Measurements from ENCODE around the gene ASCC2.
A peak's percentile ranks its signal among the peaks of the same experiment; 100 is the strongest.
"Not testable (repeated sequence)": the region's sequence is repeated elsewhere in the genome, so short reads cannot be mapped to it uniquely, and the experiment has no call there.

Gene ASCC2

DNA sequence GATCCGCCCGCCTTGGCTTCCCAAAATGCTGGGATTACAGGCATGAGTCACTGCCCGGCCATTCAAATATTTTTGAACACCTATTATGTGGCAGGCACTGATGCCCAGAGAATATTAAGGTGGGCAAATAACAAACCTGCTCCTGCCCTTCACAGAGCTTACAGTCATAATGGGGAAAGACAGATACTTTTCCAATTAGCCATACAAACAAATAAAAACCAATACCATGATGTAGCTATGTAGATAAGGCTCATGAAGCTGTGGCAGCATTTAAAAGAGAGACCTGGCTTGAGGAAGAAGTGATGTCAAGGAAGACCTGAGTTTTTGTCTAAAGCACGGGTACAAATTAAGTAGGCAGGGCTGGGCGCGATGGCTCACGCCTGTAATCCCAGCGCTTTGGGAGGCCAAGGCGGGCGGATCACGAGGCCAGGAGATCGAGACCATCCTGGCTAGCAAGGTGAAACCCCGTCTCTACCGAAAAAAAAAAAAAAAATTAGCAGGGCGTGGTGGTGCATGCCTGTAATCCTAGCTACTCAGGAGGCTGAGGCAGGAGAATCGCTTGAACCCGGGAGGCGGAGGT lies 1.2 kb downstream of the ASCC2 start:
- H3K4me3 Mint-ChIP-seq = peak overlapping the region; percentile 89

GRCh38 chr22:29834046-29834445 lies 4.0 kb downstream of the ASCC2 start:
- Mint-ChIP-seq H3K4me3 (no peak overlapping the region), H3K36me3 (ENCODE audit: low read depth) (peaks cover 45% of the 10 kb centered on the region), H3K4me1 (ENCODE audit: low read depth) (peaks cover 40% of the 10 kb centered on the region), H3K27me3 (no peaks in the 10 kb centered on the region), H3K27ac (no peak overlapping the region), H3K9me3 (no peaks in the 10 kb centered on the region)

More for the DNA sequence above, 1.2 kb downstream of the ASCC2 start:
- H3K9me3 Mint-ChIP-seq, H3K27me3 Mint-ChIP-seq: not testable (repeated sequence)
- Mint-ChIP-seq H3K4me1 (ENCODE audit: low read depth) (peaks cover 35% of the 10 kb centered on the region), H3K27ac (peak overlapping the region; percentile 61), H3K36me3 (ENCODE audit: low read depth) (peaks cover 25% of the 10 kb centered on the region)

DNA sequence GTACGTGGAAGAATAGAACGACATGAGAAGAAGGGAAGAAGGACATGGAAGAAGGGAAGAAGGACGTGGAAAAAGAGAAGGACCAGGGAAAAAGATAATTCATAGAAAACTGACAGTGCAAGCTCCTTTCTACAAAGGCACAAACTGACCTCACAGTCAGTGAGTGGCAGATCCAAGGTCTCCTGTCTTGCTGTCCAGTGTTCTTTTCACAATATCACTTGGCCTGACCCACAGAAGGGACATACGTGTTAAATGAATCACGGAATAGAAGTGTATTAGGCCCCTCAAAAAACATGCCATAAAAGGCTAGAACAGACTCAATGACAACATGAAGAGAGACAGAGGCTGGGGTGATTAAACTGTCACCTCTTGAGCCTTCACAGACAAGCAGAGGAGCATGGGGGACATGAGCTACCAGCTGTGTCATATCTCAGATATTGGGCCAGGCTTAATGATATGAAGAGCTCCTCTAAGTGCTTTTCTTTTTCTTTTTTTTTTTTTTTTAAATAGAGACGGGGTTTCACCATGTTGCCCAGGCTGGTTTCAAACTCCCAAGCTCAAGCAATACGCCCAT lies 4.6 kb downstream of the ASCC2 start:
- peaks cover 48% of the 10 kb centered on the region for H3K36me3 Mint-ChIP-seq (ENCODE audit: low read depth)
- H3K9me3 Mint-ChIP-seq = no peaks in the 10 kb centered on the region
- no peaks in the 10 kb centered on the region for H3K27me3 Mint-ChIP-seq
- no peak overlapping the region for H3K27ac Mint-ChIP-seq
- no peak overlapping the region for H3K4me3 Mint-ChIP-seq
- H3K4me1 Mint-ChIP-seq (ENCODE audit: low read depth) = peaks cover 34% of the 10 kb centered on the region

DNA sequence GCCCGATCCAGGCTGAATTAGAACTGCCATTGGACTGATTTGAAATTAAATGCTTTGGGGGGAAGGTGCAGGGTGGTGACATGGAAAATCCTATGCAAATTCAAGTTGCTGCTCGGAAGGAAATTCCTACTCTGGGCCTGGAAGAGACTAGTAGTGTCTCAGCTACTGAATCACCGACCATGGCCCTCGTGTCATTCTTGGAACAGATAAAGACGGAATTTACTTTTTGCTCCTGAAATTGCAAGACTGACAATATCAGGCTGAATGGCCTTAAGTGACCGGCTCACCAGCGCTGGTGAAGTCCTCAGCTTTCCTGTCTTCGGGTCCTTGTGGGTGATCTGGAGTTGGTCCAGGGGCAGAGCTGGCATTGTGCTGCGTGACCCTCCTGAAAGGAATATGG lies 6.1 kb downstream of the ASCC2 start:
- peaks cover 61% of the 10 kb centered on the region for H3K36me3 Mint-ChIP-seq (ENCODE audit: low read depth)
- H3K27me3 Mint-ChIP-seq = no peaks in the 10 kb centered on the region
- peaks cover 22% of the 10 kb centered on the region for H3K4me1 Mint-ChIP-seq (ENCODE audit: low read depth)
- no peak overlapping the region for H3K27ac Mint-ChIP-seq
- H3K4me3 Mint-ChIP-seq = no peak overlapping the region
- no peaks in the 10 kb centered on the region for H3K9me3 Mint-ChIP-seq

GRCh38 chr22:29831186-29831921 lies 6.7 kb downstream of the ASCC2 start:
- Mint-ChIP-seq H3K9me3 (no peaks in the 10 kb centered on the region), H3K4me1 (ENCODE audit: low read depth) (peaks cover 16% of the 10 kb centered on the region), H3K27me3 (no peaks in the 10 kb centered on the region), H3K27ac (no peak overlapping the region), H3K4me3 (no peak overlapping the region), H3K36me3 (ENCODE audit: low read depth) (peaks cover 61% of the 10 kb centered on the region)

GRCh38 chr22:29830585-29830984 lies 7.5 kb downstream of the ASCC2 start:
- Mint-ChIP-seq H3K9me3 (no peaks in the 10 kb centered on the region), H3K36me3 (ENCODE audit: low read depth) (peaks cover 58% of the 10 kb centered on the region), H3K27ac (peak overlapping the region; percentile 51), H3K27me3 (no peaks in the 10 kb centered on the region), H3K4me3 (no peak overlapping the region), H3K4me1 (ENCODE audit: low read depth) (peaks cover 9% of the 10 kb centered on the region)

- not testable (repeated sequence) for H3K27ac Mint-ChIP-seq; H3K27me3 Mint-ChIP-seq; H3K4me1 Mint-ChIP-seq (ENCODE audit: low read depth); H3K9me3 Mint-ChIP-seq; H3K4me3 Mint-ChIP-seq
- peaks cover 63% of the 10 kb centered on the region for H3K36me3 Mint-ChIP-seq (ENCODE audit: low read depth)
Observed at GRCh38 chr22:29827726-29828125, 10.3 kb downstream of the ASCC2 start.

- H3K36me3 Mint-ChIP-seq (ENCODE audit: low read depth) = peaks cover 66% of the 10 kb centered on the region
- peaks cover 6% of the 10 kb centered on the region for H3K4me1 Mint-ChIP-seq (ENCODE audit: low read depth)
- no peak overlapping the region for H3K27ac Mint-ChIP-seq
- H3K9me3 Mint-ChIP-seq = no peaks in the 10 kb centered on the region
- H3K4me3 Mint-ChIP-seq = no peak overlapping the region
- H3K27me3 Mint-ChIP-seq = no peaks in the 10 kb centered on the region
Observed at GRCh38 chr22:29827091-29827490, 11.0 kb downstream of the ASCC2 start.

- Mint-ChIP-seq H3K4me1 (ENCODE audit: low read depth) (peaks cover 8% of the 10 kb centered on the region), H3K9me3 (no peaks in the 10 kb centered on the region), H3K27me3 (no peaks in the 10 kb centered on the region), H3K27ac (no peak overlapping the region), H3K4me3 (no peak overlapping the region), H3K36me3 (ENCODE audit: low read depth) (peaks cover 65% of the 10 kb centered on the region)
Observed at GRCh38 chr22:29825578-29825977, 12.5 kb downstream of the ASCC2 start.

GRCh38 chr22:29824677-29825076 lies 13.4 kb downstream of the ASCC2 start:
- H3K27ac Mint-ChIP-seq = no peak overlapping the region
- peaks cover 8% of the 10 kb centered on the region for H3K4me1 Mint-ChIP-seq (ENCODE audit: low read depth)
- no peaks in the 10 kb centered on the region for H3K27me3 Mint-ChIP-seq
- H3K9me3 Mint-ChIP-seq = no peaks in the 10 kb centered on the region
- peaks cover 60% of the 10 kb centered on the region for H3K36me3 Mint-ChIP-seq (ENCODE audit: low read depth)
- H3K4me3 Mint-ChIP-seq = no peak overlapping the region

DNA sequence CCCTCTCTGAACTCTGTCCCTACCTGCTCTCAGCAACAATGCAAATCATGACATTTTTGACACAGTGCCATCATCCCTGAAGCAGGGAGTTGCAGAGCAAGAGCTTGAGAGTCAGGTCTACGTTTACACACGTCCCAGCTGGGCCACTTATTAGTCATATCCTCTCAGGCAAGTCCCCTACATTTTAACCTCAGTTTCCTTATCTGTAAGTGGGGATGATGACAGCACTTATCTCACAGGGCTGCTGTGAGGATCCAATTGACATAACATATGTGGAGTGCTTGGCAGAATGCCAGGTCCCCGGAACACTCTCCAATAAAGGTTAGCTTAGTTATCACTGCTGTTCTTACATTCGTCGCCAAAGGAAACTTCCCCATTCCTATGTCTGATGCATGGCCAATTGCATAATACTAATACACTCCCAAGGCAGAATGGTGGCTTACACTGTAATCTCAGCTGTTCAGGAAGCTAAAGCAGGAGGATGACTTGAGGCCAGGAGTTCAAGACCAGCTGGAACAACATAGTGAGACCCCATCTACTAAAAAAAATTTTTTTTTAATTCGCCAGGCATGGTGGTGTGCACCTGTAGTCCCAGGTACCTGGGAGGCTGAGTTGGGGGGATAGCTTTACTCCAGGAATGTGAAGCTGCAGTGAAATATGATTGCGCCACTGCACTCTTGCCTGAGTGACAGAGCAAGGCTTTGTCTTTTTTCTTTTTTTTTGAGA lies 16.6 kb downstream of the ASCC2 start:
- H3K36me3 Mint-ChIP-seq (ENCODE audit: low read depth) = peaks cover 54% of the 10 kb centered on the region
- H3K27ac Mint-ChIP-seq = peak overlapping the region; percentile 76
- H3K4me3 Mint-ChIP-seq = no peak overlapping the region

DNA sequence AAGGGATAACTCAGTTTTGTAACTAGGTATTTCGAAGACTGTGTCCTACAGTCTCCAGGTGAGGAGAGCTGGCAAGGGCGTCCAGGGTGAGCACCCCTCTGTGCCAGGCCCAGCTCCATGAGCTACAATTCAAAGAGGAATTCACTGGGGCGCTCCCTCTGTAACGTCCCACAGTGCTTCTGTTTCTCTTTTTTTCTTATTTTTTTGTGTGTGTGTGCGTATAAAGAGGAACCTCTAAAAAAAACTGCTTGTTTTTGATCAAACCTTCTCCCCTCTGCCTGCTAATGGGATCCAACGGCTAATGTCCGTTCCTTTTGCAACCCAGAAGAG lies 17.1 kb downstream of the ASCC2 start:
- Mint-ChIP-seq H3K36me3 (ENCODE audit: low read depth) (peaks cover 54% of the 10 kb centered on the region), H3K27ac (peak overlapping the region; percentile 76)

More for the DNA sequence above, 16.6 kb downstream of the ASCC2 start:
- H3K4me1 Mint-ChIP-seq (ENCODE audit: low read depth) = peaks cover 8% of the 10 kb centered on the region
- no peaks in the 10 kb centered on the region for H3K27me3 Mint-ChIP-seq
- no peaks in the 10 kb centered on the region for H3K9me3 Mint-ChIP-seq

DNA sequence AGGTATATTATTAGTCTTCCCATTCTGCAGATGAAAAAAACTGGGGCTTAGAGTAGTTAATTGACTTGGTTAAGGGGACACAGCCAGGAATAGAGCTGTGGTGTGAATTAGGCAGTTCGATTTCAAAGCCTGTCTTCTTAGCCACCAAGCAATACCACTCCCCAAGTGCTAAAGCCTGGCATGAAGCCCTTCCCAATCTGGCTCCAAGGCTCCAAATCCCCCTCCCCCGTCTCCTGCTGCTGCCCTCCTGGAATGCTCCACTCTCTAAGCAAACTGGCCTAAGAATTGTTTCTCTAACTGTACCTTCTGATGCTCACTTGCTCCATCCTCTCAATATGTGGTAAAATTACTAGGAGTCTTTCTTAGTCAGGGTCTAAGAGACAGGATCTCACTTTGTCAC lies 18.6 kb downstream of the ASCC2 start:
- peaks cover 8% of the 10 kb centered on the region for H3K4me1 Mint-ChIP-seq (ENCODE audit: low read depth)
- H3K9me3 Mint-ChIP-seq = no peaks in the 10 kb centered on the region
- H3K36me3 Mint-ChIP-seq (ENCODE audit: low read depth) = peaks cover 52% of the 10 kb centered on the region
- H3K4me3 Mint-ChIP-seq = no peak overlapping the region
- H3K27ac Mint-ChIP-seq = no peak overlapping the region
- H3K27me3 Mint-ChIP-seq = no peaks in the 10 kb centered on the region

More for the DNA sequence above, 17.1 kb downstream of the ASCC2 start:
- H3K9me3 Mint-ChIP-seq = no peaks in the 10 kb centered on the region
- no peak overlapping the region for H3K4me3 Mint-ChIP-seq
- no peaks in the 10 kb centered on the region for H3K27me3 Mint-ChIP-seq
- H3K4me1 Mint-ChIP-seq (ENCODE audit: low read depth) = peaks cover 8% of the 10 kb centered on the region

GRCh38 chr22:29817724-29818123 lies 20.4 kb downstream of the ASCC2 start:
- no peaks in the 10 kb centered on the region for H3K27me3 Mint-ChIP-seq
- H3K4me1 Mint-ChIP-seq (ENCODE audit: low read depth) = peaks cover 8% of the 10 kb centered on the region
- H3K4me3 Mint-ChIP-seq = no peak overlapping the region
- no peaks in the 10 kb centered on the region for H3K9me3 Mint-ChIP-seq
- H3K36me3 Mint-ChIP-seq (ENCODE audit: low read depth) = peaks cover 61% of the 10 kb centered on the region
- H3K27ac Mint-ChIP-seq = no peak overlapping the region

- Mint-ChIP-seq H3K27ac (no peak overlapping the region), H3K4me3 (no peak overlapping the region), H3K4me1 (ENCODE audit: low read depth) (peaks cover 8% of the 10 kb centered on the region), H3K9me3 (no peaks in the 10 kb centered on the region), H3K36me3 (ENCODE audit: low read depth) (peaks cover 60% of the 10 kb centered on the region), H3K27me3 (no peaks in the 10 kb centered on the region)
Observed at GRCh38 chr22:29816980-29817379, 21.1 kb downstream of the ASCC2 start.
